Measurements from ENCODE around the gene HOXA13. TPM values are rescaled to one million over a fixed set of nuclear protein-coding genes. Genes with fewer than 3 reads are reported as not detected.
A peak's percentile ranks its signal among the peaks of the same experiment; 100 is the strongest.

Gene HOXA13
- total RNA-seq: not detected

DNA sequence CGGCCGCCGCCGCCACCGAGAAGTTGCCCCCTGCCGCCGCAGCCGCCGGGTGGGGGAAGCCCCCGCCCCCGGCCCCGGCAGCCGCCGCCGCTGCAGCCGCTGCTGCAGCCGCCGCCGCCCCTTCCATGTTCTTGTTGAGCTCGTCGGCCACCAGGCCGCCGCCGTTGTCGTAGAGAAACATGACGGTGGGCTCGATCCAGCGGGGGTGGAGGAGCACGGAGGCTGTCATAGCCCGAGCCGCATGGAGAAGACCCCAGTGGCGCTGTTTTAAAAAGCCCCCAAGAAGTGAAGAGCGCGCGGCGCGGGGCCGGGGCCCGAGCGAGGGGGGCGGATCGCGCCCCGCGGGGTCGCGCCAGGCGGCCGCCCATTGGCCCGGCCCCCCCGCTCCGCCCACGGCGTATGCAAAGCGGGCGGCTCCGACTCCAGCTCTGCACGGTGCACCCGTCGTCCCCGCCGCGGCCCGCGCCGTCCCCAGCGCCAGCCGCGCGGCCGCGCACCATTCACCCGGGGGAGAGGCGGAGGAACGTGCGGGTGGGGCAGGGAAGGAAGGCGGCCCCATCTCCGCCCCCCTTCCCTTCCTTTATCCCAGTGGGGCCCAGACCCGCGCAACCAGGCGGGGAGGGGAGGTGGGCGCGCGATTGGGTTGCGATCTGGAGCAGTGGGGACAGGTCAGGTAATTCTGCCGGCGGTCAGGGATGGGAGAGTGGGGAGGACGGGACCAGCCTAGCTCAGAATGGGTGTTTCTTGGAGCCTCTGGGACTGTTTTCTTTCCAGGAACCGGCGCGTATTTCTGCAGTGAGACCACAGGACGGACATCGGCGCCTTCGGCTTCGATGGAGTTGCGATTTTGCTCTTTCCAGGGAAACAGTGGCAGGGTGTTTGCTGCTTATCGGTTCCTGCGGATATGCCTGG, at the start of gene HOXA13:
Gene HOXA13 (minus strand): TSS at position 243 of the 912 bp plus-strand sequence. CDS start 14 bp downstream, at position 229.
- Mint-ChIP-seq H3K27me3 (peaks cover 69 to 74% of the 10 kb centered on the region in 2 donors), H3K36me3 (no peaks in the 10 kb centered on the region), H3K27ac (peak within 1 kb of the TSS in 1 of 2 donors; percentile 47), H3K9me3 (no peaks in the 10 kb centered on the region), H3K4me1 (ENCODE audit: low read depth in 2 of 2) (peaks cover 20 to 36% of the 10 kb centered on the region in 2 donors), H3K4me3 (peak within 1 kb of the TSS; percentile 83)
- peak; percentile 85 to 91 for ATAC-seq
- DNase-seq (ENCODE audit: low spot score): no peak

DNA sequence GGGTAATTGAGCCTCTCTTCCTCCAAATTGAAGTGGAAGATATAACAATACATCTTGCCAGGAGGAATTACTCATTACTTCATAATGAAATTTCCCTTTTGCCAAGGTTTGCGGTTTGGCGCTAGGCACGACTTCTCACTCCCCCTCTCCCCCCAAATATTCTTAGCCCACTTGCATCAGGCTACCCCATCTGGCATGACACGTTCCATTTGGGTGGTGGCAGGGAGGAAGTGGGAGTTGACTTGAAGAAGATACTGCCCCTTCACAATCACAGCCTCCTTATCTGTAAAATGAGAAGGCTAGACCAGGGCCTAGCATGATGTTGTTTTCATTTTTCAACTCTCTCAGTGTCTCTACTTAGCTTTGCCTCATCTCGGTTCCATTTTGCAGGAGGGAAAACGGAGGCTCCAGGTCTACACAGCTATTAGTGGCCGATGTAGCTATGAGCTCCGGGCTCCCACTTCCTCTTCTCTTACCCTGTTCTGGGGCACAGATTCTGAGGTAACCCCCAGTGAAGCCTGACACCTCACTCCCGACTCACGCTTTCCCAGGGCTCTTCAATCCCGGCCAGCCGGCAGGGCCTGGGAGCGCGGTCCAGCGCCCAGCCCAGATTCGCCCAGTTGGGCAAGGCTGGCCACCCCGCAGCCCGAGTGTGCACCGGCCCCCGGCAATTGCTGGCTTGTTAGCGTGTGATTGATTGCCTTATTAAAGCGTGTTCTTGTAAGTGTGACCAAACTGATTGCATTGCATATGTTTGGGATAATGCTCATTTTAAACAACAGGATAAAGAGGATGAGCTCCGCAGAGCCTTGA, 49.2 kb upstream of the HOXA13 start:
- Mint-ChIP-seq H3K4me3 (no peak overlapping the region), H3K36me3 (no peaks in the 10 kb centered on the region), H3K27ac (no peak overlapping the region), H3K4me1 (ENCODE audit: low read depth in 2 of 2) (peaks cover 0 to 14% of the 10 kb centered on the region in 2 donors), H3K9me3 (no peaks in the 10 kb centered on the region), H3K27me3 (peaks cover 62 to 76% of the 10 kb centered on the region in 2 donors)
- DNase-seq (ENCODE audit: low spot score) (no peak), ATAC-seq (no peak)

DNA sequence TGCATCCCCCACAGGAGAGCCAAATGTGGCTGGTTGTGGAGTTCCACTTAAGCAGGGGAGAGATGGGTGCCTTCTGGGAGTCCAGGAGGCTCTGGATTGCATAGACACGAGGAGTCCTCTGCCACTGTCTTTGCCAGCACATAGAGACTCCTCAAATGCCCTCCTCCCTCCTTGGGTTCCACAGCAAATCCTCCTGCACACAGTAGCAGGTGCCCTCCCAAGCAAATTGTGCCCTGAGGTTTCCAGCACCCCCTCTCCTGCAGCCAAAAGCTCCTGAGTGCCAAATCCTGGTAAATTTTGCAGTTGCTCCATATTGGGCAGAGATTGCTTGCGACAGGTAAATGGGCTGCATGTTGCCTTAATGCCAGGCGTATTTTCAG, 48.5 kb upstream of the HOXA13 start:
- no peak overlapping the region for H3K27ac Mint-ChIP-seq

DNA sequence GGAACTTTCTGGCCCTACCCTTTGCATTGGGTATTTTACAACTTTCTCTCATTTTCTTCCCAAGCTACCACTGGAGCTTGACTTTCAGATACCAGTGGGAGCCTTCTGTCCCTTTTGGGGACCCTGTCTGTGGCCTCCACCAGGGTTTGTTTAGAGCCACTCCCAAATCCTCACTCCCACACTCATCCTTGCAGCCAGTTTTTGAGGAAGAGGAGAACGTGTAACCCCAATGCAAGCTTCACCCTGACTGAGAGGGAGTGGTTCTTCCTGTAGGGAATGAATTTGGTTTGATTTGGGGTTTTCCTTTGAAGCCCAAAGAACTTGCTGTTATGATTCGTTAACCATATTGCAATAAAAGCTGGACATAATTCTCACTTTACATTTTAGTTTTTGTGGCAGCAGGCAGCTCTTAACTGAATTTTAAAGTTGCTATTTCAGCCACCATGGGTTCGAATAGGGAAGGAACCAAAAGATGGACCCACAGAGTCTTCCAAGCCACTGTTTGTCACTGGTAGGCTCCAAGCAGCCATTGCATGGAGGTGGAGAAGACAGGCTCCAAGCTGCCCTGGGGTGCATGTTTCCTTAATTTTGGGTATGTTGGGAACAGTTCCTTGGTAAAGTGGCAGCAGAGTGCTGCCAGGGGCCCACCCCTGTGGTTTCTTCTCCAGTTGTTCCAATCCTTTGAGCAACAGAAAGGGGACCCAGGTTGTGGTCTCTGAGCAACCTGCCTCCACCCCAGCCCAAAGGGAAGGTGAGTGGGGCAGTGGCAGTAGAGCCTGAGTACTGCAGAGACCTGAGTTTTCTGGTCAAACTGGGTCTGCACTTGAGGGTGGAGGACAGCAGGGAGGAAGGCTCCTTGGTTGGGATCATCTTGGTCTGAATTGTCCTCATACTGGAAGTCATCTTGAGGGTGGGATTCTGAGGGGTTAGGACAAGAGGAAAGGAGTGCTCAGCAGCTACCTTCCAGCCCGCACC, 47.8 kb upstream of the HOXA13 start:
- H3K27ac Mint-ChIP-seq: no peak overlapping the region

More for the DNA sequence above, 48.5 kb upstream of the HOXA13 start:
- Mint-ChIP-seq H3K9me3 (no peaks in the 10 kb centered on the region), H3K36me3 (no peaks in the 10 kb centered on the region), H3K4me3 (no peak overlapping the region), H3K4me1 (ENCODE audit: low read depth in 2 of 2) (peaks cover 0 to 16% of the 10 kb centered on the region in 2 donors), H3K27me3 (peaks cover 60 to 75% of the 10 kb centered on the region in 2 donors)
- DNase-seq (ENCODE audit: low spot score): no peak
- ATAC-seq: no peak

DNA sequence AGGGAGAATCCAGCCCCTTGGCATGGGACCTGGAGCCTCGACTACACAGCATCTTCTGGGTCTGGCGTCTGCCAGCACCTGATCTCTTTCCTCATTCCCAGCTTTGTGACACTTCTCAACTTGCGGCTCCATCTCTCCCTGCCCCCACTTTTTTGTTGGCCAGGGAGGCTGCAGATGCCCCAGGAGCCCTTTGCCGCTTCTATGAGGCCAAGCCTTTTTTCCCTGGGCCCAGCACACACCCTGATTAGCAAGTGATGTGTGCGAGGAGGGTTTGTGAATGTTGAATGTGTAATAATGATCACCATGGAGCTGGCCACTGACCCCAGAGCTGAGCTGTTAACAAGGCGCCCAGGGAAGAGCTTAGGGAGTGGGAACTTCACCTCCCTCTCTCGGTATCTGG, 47.1 kb upstream of the HOXA13 start:
- no peak for DNase-seq (ENCODE audit: low spot score)
- Mint-ChIP-seq H3K36me3 (no peaks in the 10 kb centered on the region), H3K27ac (no peak overlapping the region), H3K27me3 (peaks cover 55 to 76% of the 10 kb centered on the region in 2 donors), H3K4me1 (ENCODE audit: low read depth in 2 of 2) (peaks cover 6 to 17% of the 10 kb centered on the region in 2 donors), H3K9me3 (no peaks in the 10 kb centered on the region), H3K4me3 (no peak overlapping the region)
- no peak for ATAC-seq

More for the DNA sequence above, 47.8 kb upstream of the HOXA13 start:
- DNase-seq (ENCODE audit: low spot score) (no peak), ATAC-seq (no peak)
- H3K4me1 Mint-ChIP-seq (ENCODE audit: low read depth in 2 of 2): peaks cover 0 to 17% of the 10 kb centered on the region in 2 donors
- H3K4me3 Mint-ChIP-seq: no peak overlapping the region
- peaks cover 58 to 76% of the 10 kb centered on the region in 2 donors for H3K27me3 Mint-ChIP-seq
- no peaks in the 10 kb centered on the region for H3K9me3 Mint-ChIP-seq
- H3K36me3 Mint-ChIP-seq: no peaks in the 10 kb centered on the region

DNA sequence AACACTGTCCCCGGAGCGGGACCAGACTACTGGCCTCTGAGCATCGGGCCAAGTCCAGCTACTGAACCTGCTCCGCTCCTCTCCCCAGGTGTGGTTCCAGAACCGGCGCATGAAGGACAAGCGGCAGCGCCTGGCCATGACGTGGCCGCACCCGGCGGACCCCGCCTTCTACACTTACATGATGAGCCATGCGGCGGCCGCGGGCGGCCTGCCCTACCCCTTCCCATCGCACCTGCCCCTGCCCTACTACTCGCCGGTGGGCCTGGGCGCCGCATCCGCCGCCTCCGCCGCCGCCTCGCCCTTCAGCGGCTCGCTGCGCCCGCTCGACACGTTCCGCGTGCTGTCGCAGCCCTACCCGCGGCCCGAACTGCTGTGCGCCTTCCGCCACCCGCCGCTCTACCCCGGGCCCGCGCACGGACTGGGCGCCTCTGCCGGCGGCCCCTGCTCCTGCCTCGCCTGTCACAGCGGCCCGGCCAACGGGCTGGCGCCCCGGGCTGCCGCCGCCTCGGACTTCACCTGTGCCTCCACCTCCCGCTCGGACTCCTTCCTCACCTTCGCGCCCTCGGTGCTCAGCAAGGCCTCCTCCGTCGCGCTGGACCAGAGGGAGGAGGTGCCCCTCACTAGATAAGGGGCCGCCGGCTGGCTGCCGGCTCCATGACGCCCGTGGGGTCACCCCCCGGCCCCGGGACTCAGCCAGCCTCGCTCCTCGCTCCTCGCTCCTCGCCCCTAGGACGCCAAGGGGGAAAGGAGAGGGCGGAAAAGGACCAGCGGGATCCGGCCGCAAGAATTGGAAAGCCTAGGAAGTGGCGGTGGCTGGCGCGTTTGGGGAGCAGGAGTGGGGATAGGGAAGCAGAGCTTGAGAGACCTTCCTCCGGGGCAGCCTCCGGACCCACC, 46.2 kb upstream of the HOXA13 start:
- peaks cover 6 to 17% of the 10 kb centered on the region in 2 donors for H3K4me1 Mint-ChIP-seq (ENCODE audit: low read depth in 2 of 2)
- no peaks in the 10 kb centered on the region for H3K36me3 Mint-ChIP-seq
- DNase-seq (ENCODE audit: low spot score) (no peak), ATAC-seq (peak; percentile 28 to 58)
- H3K27me3 Mint-ChIP-seq: peaks cover 58 to 79% of the 10 kb centered on the region in 2 donors
- no peak overlapping the region for H3K4me3 Mint-ChIP-seq
- H3K27ac Mint-ChIP-seq: no peak overlapping the region
- H3K9me3 Mint-ChIP-seq: no peaks in the 10 kb centered on the region

DNA sequence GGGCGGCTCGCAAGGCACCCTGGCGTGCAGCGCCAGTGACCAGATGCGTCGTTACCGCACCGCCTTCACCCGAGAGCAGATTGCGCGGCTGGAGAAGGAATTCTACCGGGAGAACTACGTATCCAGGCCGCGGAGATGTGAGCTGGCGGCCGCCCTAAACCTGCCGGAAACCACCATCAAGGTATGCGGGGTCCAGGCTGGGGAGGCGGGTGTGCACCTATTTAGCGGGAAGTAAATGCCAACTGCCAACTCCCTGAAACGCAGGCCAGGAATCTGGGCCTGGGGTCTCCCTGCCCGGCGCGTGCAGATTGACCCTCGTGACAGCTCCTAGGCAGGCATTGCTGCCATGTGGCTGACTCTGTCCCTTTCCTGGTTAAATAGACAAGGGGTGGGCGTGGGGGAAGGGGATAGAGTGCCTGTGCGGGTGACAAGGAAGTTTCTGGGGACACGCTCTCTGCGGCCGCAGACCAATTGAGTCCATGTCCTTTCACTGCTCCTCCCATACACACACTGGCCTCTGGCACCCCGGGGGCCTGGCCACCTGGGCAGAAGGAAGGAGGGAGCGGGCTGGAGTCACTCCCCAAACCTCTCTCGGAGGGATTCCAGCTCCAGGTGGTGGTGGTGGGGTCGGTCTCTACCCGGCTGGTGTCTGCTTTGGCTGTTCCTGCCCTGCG, 45.4 kb upstream of the HOXA13 start:
- Mint-ChIP-seq H3K9me3 (no peaks in the 10 kb centered on the region), H3K27ac (no peak overlapping the region), H3K4me1 (ENCODE audit: low read depth in 2 of 2) (peaks cover 6 to 12% of the 10 kb centered on the region in 2 donors), H3K36me3 (no peaks in the 10 kb centered on the region), H3K4me3 (no peak overlapping the region), H3K27me3 (peaks cover 58 to 79% of the 10 kb centered on the region in 2 donors)
- DNase-seq (ENCODE audit: low spot score): no peak
- ATAC-seq: no peak

DNA sequence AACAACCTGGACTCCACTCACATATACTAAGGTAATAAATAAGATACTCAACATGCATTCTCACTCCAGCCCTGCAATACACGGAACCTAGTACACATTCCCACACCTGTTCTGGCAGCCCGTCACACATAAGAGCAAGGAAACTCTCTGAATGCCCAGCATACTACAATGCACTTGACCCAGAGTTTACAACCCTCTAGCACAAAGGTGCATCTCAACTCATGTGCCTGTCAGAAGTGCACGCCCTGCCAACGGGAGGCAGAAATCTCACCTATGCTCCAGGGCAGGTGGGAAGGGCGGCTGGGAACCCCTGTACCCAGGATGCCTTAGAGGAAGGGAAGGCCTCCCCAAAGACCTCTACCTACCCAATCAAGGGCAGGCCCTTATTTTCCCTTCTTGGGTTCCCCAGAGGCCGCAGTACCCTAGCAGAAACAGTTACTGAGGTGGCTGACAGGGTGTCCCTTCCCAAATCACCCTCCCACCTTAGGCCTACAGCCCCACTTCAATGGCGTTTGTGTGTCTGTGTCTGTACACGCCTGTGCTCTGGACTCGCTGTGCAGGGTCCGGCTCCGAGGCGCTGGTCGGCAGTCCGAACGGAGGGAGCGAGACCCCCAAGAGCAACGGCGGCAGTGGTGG, 44.7 kb upstream of the HOXA13 start:
- Mint-ChIP-seq H3K9me3 (no peaks in the 10 kb centered on the region), H3K4me1 (ENCODE audit: low read depth in 2 of 2) (peaks cover 6% of the 10 kb centered on the region in 2 donors), H3K36me3 (no peaks in the 10 kb centered on the region), H3K27ac (no peak overlapping the region), H3K27me3 (peaks cover 57 to 77% of the 10 kb centered on the region in 2 donors), H3K4me3 (peak overlapping the region; percentile 23)
- DNase-seq (ENCODE audit: low spot score) (no peak), ATAC-seq (no peak)

DNA sequence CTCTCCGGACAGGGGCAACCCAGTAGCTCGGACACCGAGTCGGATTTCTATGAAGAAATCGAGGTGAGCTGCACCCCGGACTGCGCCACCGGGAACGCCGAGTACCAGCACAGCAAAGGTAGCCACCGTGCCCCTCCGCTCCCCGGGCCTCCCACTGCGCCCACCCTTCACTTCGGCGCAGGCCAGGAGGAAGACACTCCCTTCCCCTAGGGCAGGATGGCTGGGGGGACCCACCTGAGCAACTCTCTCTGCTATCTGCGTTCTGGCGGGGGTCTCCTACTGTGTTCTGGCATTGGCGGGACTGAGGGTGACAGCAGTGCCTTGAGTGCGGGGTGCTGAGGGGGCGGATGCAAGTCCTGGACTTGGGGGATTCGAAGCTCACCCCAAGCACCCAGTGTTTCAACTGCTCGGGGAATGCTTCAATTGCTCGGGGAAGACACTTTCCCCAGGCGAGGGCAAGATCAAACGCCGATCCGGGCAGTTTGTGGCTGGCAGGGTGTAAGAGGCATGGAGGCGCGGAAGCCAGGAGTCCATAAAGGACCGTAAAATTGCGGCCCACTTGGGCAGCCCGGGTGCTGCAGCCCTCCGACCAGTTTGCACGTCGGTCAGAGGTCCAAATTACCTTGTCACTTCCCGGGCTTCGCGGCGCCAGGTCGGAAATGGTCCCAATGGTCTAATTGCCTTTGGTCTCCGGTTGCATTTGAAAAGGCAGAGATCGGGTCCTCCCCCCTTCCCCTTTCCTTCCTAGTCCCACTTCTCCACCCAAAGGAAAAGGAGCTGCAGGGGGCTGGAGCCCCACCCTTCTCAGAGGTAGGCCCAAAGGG, 43.7 kb upstream of the HOXA13 start:
- ATAC-seq (no peak), DNase-seq (ENCODE audit: low spot score) (no peak)
- H3K27me3 Mint-ChIP-seq: peaks cover 51 to 75% of the 10 kb centered on the region in 2 donors
- H3K9me3 Mint-ChIP-seq: no peaks in the 10 kb centered on the region
- H3K27ac Mint-ChIP-seq: no peak overlapping the region
- peak overlapping the region; percentile 59 for H3K4me3 Mint-ChIP-seq
- no peaks in the 10 kb centered on the region for H3K36me3 Mint-ChIP-seq
- peaks cover 6% of the 10 kb centered on the region in 2 donors for H3K4me1 Mint-ChIP-seq (ENCODE audit: low read depth in 2 of 2)

DNA sequence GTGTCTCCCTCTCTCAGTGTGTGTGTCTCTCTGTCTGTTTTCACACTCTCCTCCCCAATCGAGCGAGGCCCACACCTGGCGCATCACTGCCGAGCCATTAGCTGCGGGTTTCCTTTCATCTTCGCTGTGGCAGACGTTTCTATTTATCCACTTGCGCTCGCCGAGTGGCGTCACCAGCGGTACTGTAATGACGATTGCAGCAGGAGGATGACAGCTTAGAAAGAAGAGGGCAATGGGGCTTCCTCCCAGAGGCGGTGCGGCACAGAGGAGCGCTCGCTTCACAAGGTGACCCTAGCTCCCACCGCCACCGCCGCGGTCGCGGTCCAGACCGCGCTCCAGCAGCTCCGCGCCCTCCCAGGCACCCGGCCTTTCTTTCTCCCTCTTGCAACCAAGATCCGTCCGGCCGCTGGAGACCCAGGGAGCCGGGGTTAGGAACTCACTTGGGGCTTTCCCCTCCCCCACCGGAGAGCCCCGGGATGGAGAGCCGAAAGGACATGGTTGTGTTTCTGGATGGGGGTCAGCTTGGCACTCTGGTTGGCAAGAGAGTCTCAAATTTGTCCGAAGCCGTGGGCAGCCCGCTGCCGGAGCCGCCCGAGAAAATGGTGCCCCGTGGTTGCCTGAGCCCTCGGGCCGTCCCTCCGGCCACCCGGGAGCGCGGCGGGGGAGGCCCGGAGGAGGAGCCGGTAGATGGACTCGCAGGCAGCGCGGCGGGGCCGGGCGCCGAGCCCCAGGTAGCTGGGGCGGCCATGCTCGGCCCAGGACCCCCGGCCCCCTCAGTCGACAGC, 42.9 kb upstream of the HOXA13 start, which contains the start of gene EVX1:
Gene EVX1 (plus strand): TSS at position 248 of the 785 bp plus-strand sequence. CDS start 229 bp downstream, at position 477.
- H3K4me1 Mint-ChIP-seq (ENCODE audit: low read depth in 2 of 2): peaks cover 6% of the 10 kb centered on the region in 2 donors
- no peak for DNase-seq (ENCODE audit: low spot score)
- H3K27ac Mint-ChIP-seq: no peak within 1 kb of the TSS
- H3K27me3 Mint-ChIP-seq: peaks cover 53 to 75% of the 10 kb centered on the region in 2 donors
- H3K9me3 Mint-ChIP-seq: no peaks in the 10 kb centered on the region
- peak within 1 kb of the TSS; percentile 59 for H3K4me3 Mint-ChIP-seq
- no peaks in the 10 kb centered on the region for H3K36me3 Mint-ChIP-seq
- no peak for ATAC-seq

Data from natural killer cell treated with Interleukin-12 subunit alpha and Interleukin-12 subunit beta and Interleukin-15 and Interleukin-18, amount 100 ng/mL, for 72 hours (primary cell).